K562 (cell line): ENCODE results near the gene PRRT2. TPM values are rescaled to one million over a fixed set of nuclear protein-coding genes. Genes with fewer than 3 reads are reported as not detected.

ENCODE experiments used
- ATAC-seq: fragments of 200-7000 bp; cut with Tn5 transposase; 3 replicates; pipeline ENCODE4 v1.9.1; 2020; ENCODE audit warnings: moderate library complexity
- BruUV-seq: library from RNA; stranded (reverse); fragments of 400-500 nt; replicated peaks from 2 replicates; lab custom pipeline; 2021; lab: Mats Ljungman, UMichigan
- CTCF ChIA-PET: fragments of 300-600 bp; formaldehyde crosslinking; extraction: SDS; loops from one replicate; lab custom pipeline; 2021; ENCODE audit warnings: low intra/inter-chr PET ratio; lab: Yijun Ruan, JAX
- POLR2A ChIA-PET: fragments of 300-600, 350-650 bp; sonication (Branson Sonifier 250); formaldehyde crosslinking; extraction: SDS; loops from one replicate; lab custom pipeline; 2021; ENCODE audit warnings: antibody characterized with exemption, inconsistent platforms; lab: Yijun Ruan, JAX
- DNase-seq, 4 experiments: peaks; one replicate each; pipeline versions ENCODE4 v3.0.0 to v3.0.0-alpha.2; 2011 to 2018; ENCODE audit warnings: low spot score in 3 of 4, mixed read lengths in 3 of 4; ENCODE audit errors: extremely low read depth in 1 of 4
- FAIRE-seq: peaks from 2 replicates; lab custom pipeline; 2011; peaks lifted over from hg19 to GRCh38; lab: Jason Lieb, UNC
- H2AFZ ChIP-seq: 2 replicates; pipeline ENCODE4 v1.6.0; 2011; ENCODE audit warnings: low read depth, low read length, control low read depth, inconsistent platforms
- H3K27ac ChIP-seq: fragments of 200-600 bp; 3 replicates; pipeline ENCODE4 v1.8.0; 2011; ENCODE audit warnings: low read depth, mild to moderate bottlenecking, control low read depth, inconsistent platforms, low read length, moderate library complexity, mixed read lengths; ENCODE audit errors: extremely low read depth
- H3K27me3 ChIP-seq, 2 experiments: fragments of 300-600 bp in 1 of 2; 2 replicates in 1 of 2; 3 replicates in 1 of 2; pipeline versions ENCODE4 v1.6.0 to v1.8.0; 2011; ENCODE audit warnings: inconsistent platforms in 2 of 2, low read length in 2 of 2, mild to moderate bottlenecking in 1 of 2, mixed read lengths in 1 of 2, moderate library complexity in 1 of 2; ENCODE audit not compliant: control insufficient read depth in 2 of 2, insufficient read depth in 2 of 2
- H3K36me3 ChIP-seq: fragments of 300-600 bp; 3 replicates; pipeline ENCODE4 v1.8.0; 2011; ENCODE audit warnings: mild to moderate bottlenecking, low read length, inconsistent platforms; ENCODE audit not compliant: control insufficient read depth, insufficient read depth
- H3K4me1 ChIP-seq, 2 experiments: fragments of 200-600 bp in 1 of 2; replicated peaks in 1 of 2; 2 replicates in 1 of 2; 3 replicates in 1 of 2; pipeline versions ENCODE4 v1.5.1 to v1.8.0; 2011; ENCODE audit warnings: inconsistent platforms in 2 of 2, low read length in 2 of 2, mild to moderate bottlenecking in 1 of 2, mixed read lengths in 1 of 2, moderate library complexity in 1 of 2; ENCODE audit not compliant: control insufficient read depth in 2 of 2, insufficient read depth in 2 of 2
- H3K4me2 ChIP-seq: 2 replicates; pipeline ENCODE4 v1.6.1; 2011; ENCODE audit warnings: low read length, control low read depth, inconsistent platforms, mixed read lengths; ENCODE audit not compliant: insufficient read depth
- H3K4me3 ChIP-seq: fragments of 200-600 bp; sonication (generic), shearing (Covaris generic); 2 replicates; pipeline ENCODE4 v1.5.1; 2016; ENCODE audit warnings: control low read depth, inconsistent platforms
- H3K79me2 ChIP-seq: fragments of 200-600 bp; 3 replicates; pipeline ENCODE4 v1.8.0; 2011; ENCODE audit warnings: low read length, inconsistent platforms; ENCODE audit not compliant: control insufficient read depth, insufficient read depth
- H3K9ac ChIP-seq, 2 experiments: 2 replicates each; pipeline versions ENCODE4 v1.6.0 to v1.6.1; 2011; ENCODE audit warnings: low read depth in 2 of 2, low read length in 2 of 2, control low read depth in 1 of 2, inconsistent platforms in 1 of 2, mild to moderate bottlenecking in 1 of 2, mixed read lengths in 1 of 2; ENCODE audit not compliant: insufficient read depth in 1 of 2
- H3K9me1 ChIP-seq: one replicate; pipeline ENCODE4 v1.6.0; 2011; ENCODE audit warnings: inconsistent platforms, mild to moderate bottlenecking, low read length, moderate library complexity; ENCODE audit not compliant: control insufficient read depth, insufficient read depth
- H3K9me3 ChIP-seq: replicated peaks from 2 replicates; pipeline ENCODE4 v1.5.1; 2011; ENCODE audit warnings: low read depth, low read length, inconsistent platforms; ENCODE audit not compliant: control insufficient read depth, insufficient read depth
- H4K20me1 ChIP-seq: replicated peaks from 2 replicates; pipeline ENCODE4 v1.6.1; 2011; ENCODE audit warnings: low read length, inconsistent platforms, mixed read lengths; ENCODE audit not compliant: control insufficient read depth, insufficient read depth
- ADNP ChIP-seq: fragments of 200-800 bp; sonication (Bioruptor generic); IDR thresholded peaks from 2 replicates; pipeline ENCODE4 v1.6.1; 2016; ENCODE audit warnings: missing genetic modification characterization, missing compliant biosample characterization
- SLC30A9 ChIP-seq: fragments of 250-450 bp; sonication (Bioruptor Pico); IDR thresholded peaks from 2 replicates; pipeline ENCODE4 v1.8.0; 2022; ENCODE audit warnings: mild to moderate bottlenecking, moderate library complexity
- ZNF584 ChIP-seq: fragments of 200-800 bp; sonication (Bioruptor generic); IDR thresholded peaks from 2 replicates; pipeline ENCODE4 v1.6.1; 2016; ENCODE audit warnings: low read depth, mild to moderate bottlenecking, missing genetic modification characterization, missing compliant biosample characterization
- WGBS: fragments of 100-300 bp; shearing (Covaris generic); methylation state at CpG from one replicate; pipeline ENCODE4 v1.1.6; 2016; ENCODE audit warnings: low coverage, mixed read lengths; ENCODE audit not compliant: insufficient coverage; ENCODE audit errors: missing lambda C conversion rate; 5-methylcytosine and 5-hydroxymethylcytosine counted together
- in situ Hi-C: fragments of 300-500 bp; cut with MboI; formaldehyde crosslinking; loops from 4 replicates; pipeline ENCODE4 v1.15.0; 2018; ENCODE audit warnings: inconsistent platforms, mixed read lengths
- intact Hi-C: fragments of 100-400 bp; cut with micrococcal nuclease; formaldehyde crosslinking; loops from 2 replicates; pipeline ENCODE4 v1.14.2; 2022
- polyA plus RNA-seq, 8 experiments: library from polyadenylated mRNA; depleted of rRNA in 4 of 8; stranded (reverse) in 5 of 8; unstranded in 3 of 8; fragments of >200 nt; fragmentation: Nextera tagmentation in 2 of 8; fragmentation: Illumina TruSeq in 1 of 8; extraction: Ambion mirVana in 2 of 8; extraction: Trizol in 1 of 8; gene quantifications; 2 replicates each; pipeline versions ENCODE4 v1.2.1 to v1.2.3, GENCODE V29; 2011 to 2014; ENCODE audit warnings: inconsistent platforms in 1 of 8, missing spikeins in 1 of 8
- total RNA-seq, 7 experiments: library from RNA; depleted of rRNA in 6 of 7; stranded (reverse); fragments of >200 nt in 6 of 7; fragmentation: Illumina TruSeq in 2 of 7; extraction: Trizol in 2 of 7; gene quantifications; 2 replicates each; pipeline versions ENCODE4 v1.2.1 to v1.2.3, GENCODE V29; 2011 to 2021; ENCODE audit warnings: low replicate concordance in 1 of 7
- TF ChIP-seq, protein P1 (sequence below): sonication (generic); formaldehyde crosslinking; IDR thresholded peaks from 2 replicates; pipeline ENCODE4 v1.5.0; 2020; ENCODE audit warnings: missing genetic modification reagents
- TF ChIP-seq, protein P2 (sequence below), 3 experiments: fragments of 200-800 bp in 1 of 3; sonication (Bioruptor generic) in 1 of 3; sonication (generic) in 1 of 3; formaldehyde crosslinking in 1 of 3; IDR thresholded peaks; 2 replicates each; pipeline versions ENCODE4 v1.6.1 to v1.8.0; 2016 to 2022; ENCODE audit warnings: mild to moderate bottlenecking in 2 of 3, missing compliant biosample characterization in 2 of 3, missing genetic modification characterization in 2 of 3, missing genetic modification reagents in 1 of 3
- TF ChIP-seq, protein P3 (sequence below): fragments of 450-650 bp; formaldehyde crosslinking; IDR thresholded peaks from 2 replicates; pipeline ENCODE4 v1.4.0; 2020; ENCODE audit warnings: mild to moderate bottlenecking, moderate library complexity

Gene PRRT2
- total and polyA plus RNA-seq, 9 of the 15 experiments (the other 6 are each of a cell fraction or from before 2014, with no cell fraction given) = 0.11 to 1.0 (median 0.42) TPM; not detected in 2

DNA sequence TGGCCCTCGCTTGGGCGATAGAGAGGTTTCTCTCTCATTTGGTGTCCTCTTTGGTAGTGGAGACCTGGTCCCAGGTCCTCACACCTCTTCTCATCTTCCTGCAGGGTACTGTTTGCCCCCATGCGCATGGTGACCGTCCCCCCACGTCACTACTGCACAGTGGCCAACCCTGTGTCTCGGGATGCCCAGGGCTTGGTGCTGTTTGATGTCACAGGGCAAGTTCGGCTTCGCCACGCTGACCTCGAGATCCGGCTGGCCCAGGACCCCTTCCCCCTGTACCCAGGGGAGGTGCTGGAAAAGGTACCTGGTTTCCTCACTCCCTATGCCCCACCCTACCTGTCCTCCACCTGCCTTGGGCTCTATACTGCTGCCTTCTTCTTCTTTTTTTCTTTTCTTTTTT is 18.8 kb downstream of the PRRT2 start (continued):
- TF ChIP-seq, protein P1, sequence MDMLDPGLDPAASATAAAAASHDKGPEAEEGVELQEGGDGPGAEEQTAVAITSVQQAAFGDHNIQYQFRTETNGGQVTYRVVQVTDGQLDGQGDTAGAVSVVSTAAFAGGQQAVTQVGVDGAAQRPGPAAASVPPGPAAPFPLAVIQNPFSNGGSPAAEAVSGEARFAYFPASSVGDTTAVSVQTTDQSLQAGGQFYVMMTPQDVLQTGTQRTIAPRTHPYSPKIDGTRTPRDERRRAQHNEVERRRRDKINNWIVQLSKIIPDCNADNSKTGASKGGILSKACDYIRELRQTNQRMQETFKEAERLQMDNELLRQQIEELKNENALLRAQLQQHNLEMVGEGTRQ (CRISPR knock-in tag) = no peak
- TF ChIP-seq ZNF584 (CRISPR knock-in tag) (no peak), ADNP (tag) (no peak)
- TF ChIP-seq, protein P2, sequence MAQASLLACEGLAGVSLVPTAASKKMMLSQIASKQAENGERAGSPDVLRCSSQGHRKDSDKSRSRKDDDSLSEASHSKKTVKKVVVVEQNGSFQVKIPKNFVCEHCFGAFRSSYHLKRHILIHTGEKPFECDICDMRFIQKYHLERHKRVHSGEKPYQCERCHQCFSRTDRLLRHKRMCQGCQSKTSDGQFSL (CRISPR knock-in tag; IDR thresholded peaks at IDR 0.05) = no peak
- TF ChIP-seq, protein P2 (tag; IDR thresholded peaks at IDR 0.05) = no peak
- TF ChIP-seq, protein P3, sequence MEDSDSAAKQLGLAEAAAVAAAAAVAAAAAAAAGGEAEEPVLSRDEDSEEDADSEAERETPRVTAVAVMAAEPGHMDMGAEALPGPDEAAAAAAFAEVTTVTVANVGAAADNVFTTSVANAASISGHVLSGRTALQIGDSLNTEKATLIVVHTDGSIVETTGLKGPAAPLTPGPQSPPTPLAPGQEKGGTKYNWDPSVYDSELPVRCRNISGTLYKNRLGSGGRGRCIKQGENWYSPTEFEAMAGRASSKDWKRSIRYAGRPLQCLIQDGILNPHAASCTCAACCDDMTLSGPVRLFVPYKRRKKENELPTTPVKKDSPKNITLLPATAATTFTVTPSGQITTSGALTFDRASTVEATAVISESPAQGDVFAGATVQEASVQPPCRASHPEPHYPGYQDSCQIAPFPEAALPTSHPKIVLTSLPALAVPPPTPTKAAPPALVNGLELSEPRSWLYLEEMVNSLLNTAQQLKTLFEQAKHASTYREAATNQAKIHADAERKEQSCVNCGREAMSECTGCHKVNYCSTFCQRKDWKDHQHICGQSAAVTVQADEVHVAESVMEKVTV (CRISPR knock-in tag) = no peak

DNA sequence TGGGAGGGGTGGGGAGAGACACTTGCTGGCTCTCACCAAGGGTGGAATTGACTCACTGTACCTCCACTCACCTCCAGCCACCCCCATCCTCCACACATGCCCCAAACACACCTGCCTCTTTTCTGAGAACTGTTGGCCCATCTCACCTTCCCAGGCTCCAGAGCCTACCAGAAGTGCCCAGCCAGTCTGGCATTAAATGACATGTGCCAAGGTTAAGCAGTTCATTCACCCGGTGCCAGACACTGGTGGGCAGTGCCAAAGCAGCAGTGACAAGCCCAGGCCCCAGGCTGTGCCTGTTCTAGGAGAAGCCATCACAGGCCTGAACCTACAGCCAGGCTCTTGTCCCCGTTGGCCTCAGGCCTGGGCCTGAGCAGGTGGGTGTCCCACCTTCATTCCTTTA is 19.5 kb downstream of the PRRT2 start:
- H3K27me3 ChIP-seq = peaks cover 2 to 13% of the 10 kb centered on the region in 2 experiments; a peak in 3 of 5 replicates
- H3K4me2 ChIP-seq = no peak overlapping the region
- no peaks in the 10 kb centered on the region for H4K20me1 ChIP-seq
- 8% methylated on average over 2 of the region's 2 CpGs for WGBS
- no peak overlapping the region for H3K9ac ChIP-seq
- no peak overlapping the region for H3K27ac ChIP-seq
- no peak for ATAC-seq
- H2AFZ ChIP-seq = no peak overlapping the region
- FAIRE-seq = no peak
- no peak for DNase-seq
- intact Hi-C loops = no loop called here
- no peak overlapping the region for H3K4me3 ChIP-seq
- H3K9me1 ChIP-seq = no peaks in the 10 kb centered on the region
- in situ Hi-C loops = no loop called here
- H3K36me3 ChIP-seq = no peaks in the 10 kb centered on the region
- no peaks in the 10 kb centered on the region for H3K9me3 ChIP-seq
- TF ChIP-seq SLC30A9 (CRISPR knock-in tag) = no peak
- TF ChIP-seq, all 486 proteins: peak for 0
- ChIA-PET CTCF (no interaction called here), POLR2A (no interaction called here)
- Histone ChIP-seq H3K79me2 (no peaks in the 10 kb centered on the region), H3K4me1 (peaks cover 0 to 6% of the 10 kb centered on the region in 2 experiments; a peak in 2 of 5 replicates)
- BruUV-seq = no TSS peak
